NK-92 treated with Interleukin-12 subunit alpha and Interleukin-12 subunit beta, amount 100 ng/mL, for 24 hours (cell line): Measurements from ENCODE around the gene TM7SF2.

Source experiments
- DNase-seq: peaks from one replicate; lab custom pipeline; 2025; lab: John Stamatoyannopoulos, UW

TM7SF2 gene

DNA sequence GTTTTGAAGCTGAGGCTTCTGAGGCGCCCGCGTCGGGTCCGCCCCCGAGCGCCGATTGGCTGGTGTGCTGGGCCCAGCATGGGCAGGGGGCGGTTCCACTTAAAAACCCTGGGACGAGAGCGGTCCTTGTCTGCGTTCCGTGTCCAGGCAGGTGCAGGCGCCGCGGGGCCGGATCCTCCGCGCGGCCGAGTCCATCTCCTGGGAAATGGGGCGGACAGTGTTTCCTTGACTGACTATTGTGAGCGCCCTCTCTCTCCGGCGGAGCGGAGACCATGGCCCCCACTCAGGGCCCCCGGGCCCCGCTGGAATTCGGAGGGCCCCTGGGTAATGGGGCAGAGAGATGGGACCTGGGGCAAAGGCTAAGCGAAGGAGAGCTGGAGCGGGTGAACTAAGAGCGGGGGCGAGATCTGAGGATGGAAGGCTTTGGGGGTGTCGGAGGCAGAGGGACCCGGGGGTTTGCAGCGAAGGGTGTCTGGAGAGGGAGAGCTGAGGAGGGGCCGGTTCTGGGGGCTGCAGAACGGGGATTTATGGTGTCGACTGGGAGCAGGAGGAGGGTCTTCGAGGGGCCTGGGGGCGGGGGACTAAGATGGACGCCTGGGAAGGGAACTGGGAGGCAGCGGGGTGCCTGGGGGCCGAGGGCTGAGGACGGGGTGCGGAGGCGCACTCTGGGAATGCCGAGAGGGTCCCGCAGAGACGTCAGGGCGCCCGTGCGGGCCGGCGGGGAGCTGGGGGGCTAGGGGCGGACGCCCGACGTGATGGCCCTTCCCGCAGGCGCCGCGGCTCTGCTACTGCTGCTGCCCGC, at the start of gene TM7SF2:
TSS of gene TM7SF2 (plus strand) at position 129 of the 802 bp plus-strand sequence. CDS start at position 273, 144 bp downstream.
- DNase-seq, result peak; percentile 80

DNA sequence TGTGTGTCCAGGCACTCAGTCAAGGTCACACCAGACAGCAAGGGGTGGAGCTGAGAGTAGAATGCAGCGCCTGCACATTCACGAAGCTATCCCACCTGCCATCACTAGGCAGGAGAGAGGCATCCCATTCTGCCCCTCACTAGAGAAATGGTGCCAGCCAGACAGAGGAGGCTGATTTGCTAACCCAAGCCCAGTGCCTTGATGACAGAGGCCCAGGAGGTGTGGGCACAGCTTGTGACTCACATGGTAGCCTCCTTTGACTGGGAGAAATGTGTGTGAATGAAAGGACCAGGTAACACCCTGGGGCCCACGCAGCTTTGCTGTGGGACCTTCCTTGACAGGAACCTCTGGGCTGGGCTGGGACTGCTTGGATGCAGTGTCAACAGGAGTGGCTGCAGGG, 48.1 kb upstream of the TM7SF2 start:
- no peak for DNase-seq

DNA sequence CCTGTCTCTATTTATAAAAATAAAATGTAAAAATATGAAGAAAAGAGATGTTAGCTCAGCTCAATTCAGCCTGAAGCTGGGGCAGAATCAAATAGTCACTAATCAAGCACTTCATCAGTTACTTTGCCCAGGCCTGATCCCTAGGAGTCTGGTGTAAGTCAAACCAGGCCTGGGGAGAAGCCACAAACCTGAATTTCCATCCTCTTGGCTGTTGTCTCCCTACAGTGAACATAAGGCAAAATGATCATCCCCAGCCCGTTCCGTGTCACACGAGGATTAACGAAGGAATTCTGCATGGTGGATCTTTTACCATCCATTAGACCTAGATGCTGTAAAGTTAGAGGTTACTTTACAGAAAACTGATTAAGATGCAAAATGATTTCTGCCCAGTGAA, 46.8 kb upstream of the TM7SF2 start:
- DNase-seq, result no peak

DNA sequence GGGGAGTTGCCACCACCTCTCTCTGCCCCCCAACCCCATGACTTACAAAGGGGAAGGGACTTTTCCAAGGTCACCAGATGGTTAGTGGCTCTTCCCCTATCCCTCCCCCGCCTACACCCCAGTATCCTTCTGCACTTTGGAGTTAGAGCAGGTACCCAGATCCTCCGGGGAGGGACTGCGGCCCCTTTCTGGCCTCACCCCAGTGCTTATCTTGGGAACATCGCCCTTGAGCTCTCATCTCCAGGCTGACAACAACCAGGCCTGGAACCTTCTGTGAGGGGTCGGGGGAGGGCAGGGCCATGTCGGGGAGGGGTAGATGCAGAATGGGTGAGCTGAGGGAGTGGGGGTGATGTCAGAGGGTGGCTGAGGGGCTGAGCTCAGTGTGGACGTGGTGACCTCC, 45.8 kb upstream of the TM7SF2 start:
- no peak for DNase-seq

DNA sequence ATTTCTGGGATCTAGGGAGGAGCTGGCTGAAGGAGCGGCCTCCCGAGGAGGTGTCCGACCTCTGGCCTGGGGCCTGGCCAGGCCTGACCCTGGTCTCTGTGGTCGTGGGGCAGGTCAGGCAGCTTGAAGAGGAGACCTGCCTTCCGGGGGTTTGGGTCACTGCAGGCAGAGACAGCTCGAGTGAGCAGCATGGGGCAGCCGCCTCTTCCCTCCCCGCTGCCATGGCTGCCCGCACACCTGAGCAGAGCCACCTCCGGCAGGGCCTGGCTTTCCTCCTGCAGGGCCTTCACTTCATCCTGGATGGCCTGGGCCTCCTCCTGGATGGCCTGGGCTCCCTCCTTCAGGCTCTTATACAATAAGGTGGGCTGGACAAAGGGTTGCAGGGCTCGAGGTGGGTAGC, 45.4 kb upstream of the TM7SF2 start:
- no peak for DNase-seq

DNA sequence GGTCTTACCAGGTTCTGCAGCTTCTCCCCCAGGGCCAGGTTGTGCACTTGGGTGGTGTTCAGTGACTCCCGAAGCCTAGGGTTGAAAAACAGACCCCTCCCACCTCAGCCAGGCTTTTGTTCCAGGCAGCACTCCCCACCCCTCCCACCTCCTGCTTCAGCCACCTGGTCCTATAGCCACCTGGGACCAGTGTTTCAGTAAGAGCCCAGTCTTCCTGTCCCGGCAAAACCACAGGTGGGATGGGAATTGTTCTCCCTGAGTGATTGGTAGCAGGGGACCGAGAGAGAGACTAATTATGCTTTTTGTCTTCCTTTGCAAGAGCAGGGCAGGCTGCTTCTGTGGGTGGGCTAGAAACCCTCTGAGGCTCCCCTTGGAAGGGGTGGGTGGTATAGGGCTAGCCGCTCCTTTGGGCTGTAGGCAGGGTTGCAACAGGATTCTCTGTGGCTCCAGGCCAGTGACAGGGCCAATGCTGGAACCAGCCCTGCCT, 44.8 kb upstream of the TM7SF2 start:
- no peak for DNase-seq

DNA sequence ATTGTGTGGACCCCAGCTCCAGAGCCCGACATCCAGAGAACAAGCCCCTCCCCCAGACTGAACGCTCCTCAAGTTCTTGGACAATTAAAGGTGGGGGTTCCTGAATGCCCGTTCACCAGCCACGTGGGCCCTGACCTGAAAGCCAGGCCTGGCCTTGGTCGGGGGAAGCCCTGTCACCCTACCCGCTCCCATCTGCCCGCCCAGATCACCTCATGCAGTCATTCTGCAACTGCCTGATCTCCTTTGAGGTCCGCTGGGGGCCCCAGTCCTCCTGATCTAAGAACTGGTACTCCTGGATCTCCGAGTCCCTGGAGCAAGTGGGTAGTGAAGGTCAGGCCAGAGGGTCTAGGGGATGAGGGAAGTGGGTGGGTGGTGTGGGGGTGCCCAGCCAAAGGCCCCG, 44.2 kb upstream of the TM7SF2 start:
- DNase-seq, result no peak

DNA sequence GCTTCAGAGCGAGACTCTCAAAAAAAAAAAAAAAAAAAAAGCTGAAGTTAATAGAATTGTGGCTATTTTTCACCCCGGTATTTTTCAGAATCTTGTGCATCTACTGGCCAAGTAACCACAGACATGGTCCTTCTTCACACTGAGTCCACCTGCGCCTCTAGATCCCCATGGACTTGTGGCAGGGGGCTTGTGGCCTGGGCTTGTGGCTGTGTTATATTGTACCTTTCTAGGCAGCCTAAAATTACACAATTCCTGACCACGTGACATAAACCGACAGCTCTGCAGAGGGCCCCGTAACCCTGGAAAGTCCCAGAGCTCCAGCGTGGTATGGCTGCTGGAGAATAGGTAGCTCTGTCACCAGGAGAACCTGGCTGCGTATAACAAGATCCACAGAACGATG, 42.5 kb upstream of the TM7SF2 start:
- DNase-seq, result peak; percentile 63

DNA sequence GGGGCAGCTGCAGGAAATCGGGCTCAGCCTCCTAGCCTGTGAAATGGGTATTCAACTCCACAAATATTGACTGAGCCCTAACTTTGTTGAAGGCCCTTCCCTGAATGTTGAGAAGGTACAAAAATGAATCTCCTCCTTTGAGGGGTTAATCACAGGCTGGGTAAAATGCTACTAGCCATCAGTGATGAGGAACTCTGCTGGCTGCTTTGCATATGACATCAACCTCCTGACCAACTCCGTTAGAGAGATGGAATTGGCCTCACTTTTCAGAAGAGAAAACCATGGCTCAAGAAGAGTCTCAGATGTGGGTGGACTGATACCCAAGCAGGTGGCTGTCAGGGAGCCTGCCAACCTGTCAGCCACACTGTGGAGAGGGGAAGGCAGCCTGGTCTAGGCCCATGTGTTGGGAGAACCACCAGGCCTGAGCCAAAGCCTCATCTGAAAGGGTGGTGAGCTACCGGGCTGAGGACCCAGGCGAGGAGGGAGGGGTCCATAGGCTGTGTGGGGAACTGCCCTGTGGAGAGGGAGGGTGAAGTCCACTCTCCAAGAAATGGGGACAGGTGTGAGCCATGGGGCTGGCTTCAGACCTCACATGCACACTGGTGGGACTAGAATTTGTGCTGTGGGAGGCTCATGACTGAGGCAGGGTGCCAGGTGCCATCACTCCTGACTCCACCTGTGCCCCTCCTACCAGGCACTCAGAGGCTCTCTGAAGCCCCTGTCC, 39.6 kb upstream of the TM7SF2 start:
- no peak for DNase-seq

DNA sequence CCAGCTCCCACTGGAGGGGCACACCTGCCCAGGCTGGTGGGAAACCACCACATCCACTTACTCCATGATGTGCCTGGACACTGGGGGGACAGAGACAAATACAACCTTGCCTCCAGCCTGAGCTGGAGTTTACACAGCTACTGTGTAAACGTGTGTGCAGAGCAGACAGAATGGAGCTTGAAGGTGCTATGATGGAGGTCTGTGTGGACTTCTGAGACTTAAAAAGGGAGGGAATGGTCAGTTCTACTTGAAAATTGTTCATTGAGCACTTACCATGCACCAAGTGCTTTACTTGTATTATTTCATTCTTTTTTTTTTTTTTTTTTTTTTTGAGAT, 39.1 kb upstream of the TM7SF2 start:
- no peak for DNase-seq

DNA sequence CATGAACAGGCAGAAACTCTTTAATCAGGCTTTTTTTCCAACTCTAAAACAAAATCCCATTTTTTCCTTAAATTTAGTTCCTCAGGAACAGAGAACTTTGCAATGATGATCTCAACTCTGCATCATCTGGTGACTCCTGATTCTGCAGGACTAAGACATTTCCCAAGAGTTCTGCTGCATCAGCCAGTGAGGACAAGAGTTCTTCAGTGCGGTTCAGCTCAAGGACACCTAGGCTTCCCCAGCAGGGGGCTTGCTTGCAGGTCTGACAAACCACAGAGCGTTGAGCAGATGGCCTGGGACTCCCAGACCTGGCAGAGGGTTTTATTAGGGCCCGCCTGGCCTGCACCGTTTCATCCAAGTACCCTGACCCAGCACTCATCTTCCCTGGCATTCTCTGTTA, 34.2 kb upstream of the TM7SF2 start:
- no peak for DNase-seq

DNA sequence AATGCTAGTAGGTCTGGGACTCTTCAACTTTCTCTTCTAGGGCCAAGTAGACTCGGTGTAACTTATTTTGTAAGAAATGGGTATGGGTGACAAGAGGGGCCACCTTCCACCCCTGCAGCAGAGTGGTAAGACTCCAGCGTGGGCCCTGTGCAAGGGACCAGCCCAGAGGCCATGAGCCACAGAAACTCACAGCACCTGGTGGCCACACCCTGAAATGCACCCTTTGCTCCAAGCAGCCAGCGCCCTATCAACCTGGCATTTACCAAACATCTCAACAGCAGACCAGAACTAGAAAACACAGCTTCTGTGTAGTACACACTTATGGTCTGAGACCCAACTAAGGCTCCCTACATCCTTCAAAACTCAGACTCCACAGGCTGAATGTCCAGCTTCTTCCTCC, 33.5 kb upstream of the TM7SF2 start:
- DNase-seq, result peak; percentile 30

DNA sequence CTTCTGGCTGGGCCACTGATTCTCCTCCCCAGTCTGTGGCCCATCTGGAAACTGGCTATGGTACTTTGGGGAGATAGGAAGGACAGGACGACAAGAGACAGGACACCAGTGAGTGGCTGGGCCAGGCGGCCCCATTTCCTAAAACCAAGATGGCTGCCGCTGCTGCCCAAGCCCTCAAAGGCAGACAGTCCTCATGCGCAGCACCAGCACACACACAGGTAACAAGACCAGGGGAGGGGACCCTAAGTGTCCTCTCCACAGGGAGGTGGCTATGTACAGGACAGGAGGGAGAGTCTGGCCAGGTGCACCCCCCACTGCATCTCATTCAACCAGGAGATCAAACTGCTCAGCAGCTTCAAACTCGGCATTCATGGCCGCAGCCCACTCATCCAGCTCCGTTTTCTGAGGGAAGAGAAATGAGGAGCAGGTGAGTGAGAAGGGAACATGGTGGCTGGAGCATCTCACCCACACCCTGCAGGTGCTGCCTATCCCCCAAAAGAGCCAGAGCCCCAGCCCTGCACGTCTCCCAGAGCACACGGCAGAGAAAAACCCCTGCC, 32.8 kb upstream of the TM7SF2 start:
- DNase-seq, result no peak

DNA sequence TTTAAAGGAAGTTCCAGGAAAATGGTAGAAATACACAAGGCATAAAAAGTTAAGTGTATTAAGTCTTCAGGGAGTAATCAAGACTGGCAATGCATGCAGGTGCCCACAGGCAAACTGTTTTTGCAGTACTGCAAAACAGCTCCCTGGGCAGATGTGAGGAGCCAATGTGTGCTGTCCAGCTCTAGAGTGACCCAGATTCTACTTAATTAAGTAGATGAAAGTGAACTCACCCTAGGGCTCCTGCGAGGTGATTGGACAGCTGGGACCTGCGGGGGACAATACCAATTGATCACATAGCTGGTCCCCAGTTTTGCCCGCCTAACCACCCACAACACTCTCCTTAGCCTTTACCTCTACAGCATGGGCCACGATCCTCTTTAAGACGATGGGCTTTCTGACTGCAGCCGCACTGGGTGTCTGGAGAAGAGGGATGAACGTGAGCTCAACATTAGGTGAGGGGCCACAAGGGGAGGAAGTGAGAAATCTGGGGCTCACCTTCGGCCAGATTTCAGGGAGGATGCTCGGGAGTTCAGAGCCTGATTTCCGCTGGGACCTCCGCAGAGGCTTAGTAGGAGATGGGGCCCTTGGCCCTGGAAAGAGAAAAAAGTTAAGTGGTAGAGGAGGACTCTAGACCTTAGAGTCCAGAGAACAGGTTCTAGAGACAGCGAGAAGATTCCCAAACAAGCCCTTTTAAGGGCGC, 28.4 kb upstream of the TM7SF2 start:
- DNase-seq, result no peak

DNA sequence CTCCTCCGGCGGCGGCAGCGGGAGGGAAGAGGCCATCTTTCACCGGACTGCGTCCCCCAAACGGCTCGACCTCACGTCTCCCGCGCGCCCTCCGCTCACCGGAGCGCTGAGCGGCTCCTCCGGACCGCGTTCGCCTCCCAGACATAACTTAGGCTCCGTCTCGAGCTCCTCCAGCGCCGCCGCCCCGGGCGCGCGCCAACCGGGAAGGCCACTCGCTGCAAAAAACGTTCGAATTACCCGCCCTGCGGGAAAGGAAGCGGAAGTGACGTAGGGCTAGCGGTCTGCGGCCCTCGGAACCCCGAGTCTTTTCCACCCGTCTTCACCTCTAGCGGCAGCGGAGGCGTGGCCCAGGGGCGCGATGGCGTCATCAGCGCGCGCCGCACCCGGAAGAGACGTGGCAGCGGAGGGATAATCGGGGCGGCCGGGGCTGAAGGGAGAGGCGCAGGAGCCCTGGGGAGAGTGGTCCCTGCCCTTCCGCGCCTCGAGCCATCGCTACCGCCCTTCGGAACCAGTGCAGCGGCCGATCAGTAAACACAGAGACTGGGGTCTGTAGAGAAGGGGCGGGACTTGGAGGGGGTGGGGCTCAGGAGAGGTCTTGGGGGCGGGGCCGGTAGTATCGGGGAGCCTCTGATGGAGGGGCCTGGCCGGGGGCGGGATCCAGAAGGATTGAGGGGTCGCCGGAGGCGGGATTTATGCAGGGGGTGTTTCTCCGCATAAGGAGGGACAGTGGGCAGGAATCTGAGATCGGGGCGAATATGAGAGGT, 27.7 kb upstream of the TM7SF2 start, which contains the start of the genes CDCA5 and ZFPL1:
TSS of gene CDCA5 (minus strand) at position 207 of the 764 bp plus-strand sequence. CDS start at position 145, 62 bp downstream.
TSS of gene ZFPL1 (plus strand) at position 389 of the 764 bp plus-strand sequence. CDS start 477 bp downstream, outside the sequence.
- peak; percentile 91 for DNase-seq

DNA sequence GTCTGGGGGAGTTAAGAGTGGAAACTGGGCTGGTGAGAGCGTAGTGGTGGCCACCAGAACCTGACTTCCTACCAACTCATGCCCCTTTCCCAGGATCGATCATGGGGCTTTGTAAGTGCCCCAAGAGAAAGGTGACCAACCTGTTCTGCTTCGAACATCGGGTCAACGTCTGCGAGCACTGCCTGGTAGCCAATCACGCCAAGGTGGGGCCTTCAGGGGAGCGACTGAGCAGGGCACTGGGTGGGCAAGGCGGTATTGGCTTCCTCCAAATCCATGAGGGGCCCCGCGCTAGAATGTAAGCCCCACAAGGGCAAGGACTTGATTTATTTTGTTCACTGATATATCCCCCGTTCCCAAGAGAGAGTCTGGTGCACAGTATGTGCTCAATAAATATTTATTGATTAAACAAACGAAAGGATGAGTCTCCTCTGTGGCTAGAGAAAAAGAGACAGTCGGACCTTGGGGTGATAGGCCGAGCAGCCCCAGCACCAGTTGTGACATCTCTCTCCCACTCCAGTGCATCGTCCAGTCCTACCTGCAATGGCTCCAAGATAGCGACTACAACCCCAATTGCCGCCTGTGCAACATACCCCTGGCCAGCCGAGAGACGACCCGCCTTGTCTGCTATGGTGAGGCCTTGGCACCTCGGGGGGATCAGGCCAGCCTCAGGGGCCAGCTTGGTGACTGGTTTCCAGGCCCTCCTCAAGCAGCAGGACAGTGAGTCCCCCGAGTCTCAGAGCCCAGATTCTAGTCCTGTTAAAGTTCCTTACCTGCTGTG, 26.9 kb upstream of the TM7SF2 start:
- DNase-seq, result no peak

DNA sequence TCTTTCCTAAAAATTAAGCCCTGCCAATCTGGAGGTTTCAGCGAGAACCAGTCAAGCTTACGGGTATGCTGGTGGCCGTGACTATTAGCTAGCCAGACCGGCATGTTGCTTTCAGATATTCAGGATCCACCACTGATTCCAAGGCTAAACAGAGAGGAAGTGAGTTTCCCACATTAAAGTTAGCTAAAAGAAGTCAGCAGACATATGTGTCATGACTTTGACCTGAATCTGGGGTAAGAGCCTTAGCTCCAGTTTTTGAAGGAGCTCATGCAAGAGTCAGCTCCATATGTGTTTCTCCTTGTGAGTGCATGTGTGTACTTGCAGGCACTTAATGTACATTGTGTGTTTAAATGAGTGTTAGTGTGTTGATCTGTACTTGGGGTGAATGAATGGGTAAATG, 26.2 kb upstream of the TM7SF2 start:
- no peak for DNase-seq

DNA sequence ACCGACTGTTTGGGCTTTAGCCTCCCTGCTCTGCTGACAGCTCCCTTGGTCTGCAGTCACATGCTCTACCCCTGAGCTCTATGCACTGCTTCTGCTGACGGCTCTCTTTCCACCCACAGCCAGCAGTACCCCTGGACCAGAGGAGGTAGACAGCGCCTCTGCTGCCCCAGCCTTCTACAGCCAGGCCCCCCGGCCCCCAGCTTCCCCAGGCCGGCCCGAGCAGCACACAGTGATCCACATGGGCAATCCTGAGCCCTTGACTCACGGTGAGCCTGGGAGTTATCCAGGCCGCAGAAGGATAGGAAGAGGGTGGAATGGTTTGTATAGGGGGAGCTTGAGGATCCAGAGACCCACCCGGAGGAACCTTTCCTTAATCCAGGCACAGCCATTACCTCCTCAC, 24.9 kb upstream of the TM7SF2 start:
- DNase-seq, result no peak

DNA sequence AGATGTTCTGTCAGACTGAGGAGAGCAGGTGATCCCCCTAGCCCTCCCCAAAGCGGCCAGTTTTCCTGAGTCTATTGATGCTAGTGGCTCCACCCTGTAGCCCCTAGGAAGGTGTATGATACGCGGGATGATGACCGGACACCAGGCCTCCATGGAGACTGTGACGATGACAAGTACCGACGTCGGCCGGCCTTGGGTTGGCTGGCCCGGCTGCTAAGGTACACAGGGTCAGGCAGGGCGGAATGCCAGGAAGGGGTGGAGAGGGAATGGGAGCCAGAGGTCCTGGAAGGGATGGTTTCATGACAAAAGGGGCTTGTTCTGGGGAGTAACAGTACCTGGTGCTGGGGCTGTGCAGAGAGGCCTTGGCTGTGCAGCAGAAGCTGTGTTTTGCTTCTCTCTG, 24.5 kb upstream of the TM7SF2 start:
- DNase-seq, result no peak

DNA sequence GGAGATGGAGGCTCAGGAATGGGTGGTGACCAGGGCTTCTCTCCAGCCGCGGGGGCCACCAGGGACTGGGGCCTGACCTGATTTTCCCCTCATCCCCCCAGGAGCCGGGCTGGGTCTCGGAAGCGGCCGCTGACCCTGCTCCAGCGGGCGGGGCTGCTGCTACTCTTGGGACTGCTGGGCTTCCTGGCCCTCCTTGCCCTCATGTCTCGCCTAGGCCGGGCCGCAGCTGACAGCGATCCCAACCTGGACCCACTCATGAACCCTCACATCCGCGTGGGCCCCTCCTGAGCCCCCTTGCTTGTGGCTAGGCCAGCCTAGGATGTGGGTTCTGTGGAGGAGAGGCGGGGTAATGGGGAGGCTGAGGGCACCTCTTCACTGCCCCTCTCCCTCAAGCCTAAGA, 23.8 kb upstream of the TM7SF2 start:
- no peak for DNase-seq

DNA sequence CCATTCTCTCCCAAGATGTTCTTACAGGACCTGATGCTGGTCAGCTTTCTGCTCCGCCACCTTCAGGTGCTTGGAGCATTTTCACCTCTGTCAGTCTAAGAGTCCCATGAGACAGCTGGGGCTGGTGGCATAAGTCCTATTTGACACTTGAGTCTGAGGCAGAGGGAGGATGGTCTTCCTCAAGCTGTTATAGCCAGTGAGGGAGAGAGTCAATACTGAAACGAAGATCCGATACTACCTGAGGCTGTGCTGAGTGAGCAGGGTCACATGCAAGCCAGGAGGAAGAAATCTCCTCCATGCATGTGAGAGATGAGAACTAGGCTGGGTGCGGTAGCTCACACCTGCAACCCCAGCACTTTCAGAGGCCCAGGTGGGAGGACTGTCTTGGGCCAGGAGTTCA, 22.1 kb upstream of the TM7SF2 start:
- DNase-seq, result no peak
